Muscle of leg (tissue), 11 donors: Measurements from ENCODE around the gene USB1. TPM values are rescaled to one million over a fixed set of nuclear protein-coding genes. Genes with fewer than 3 reads are reported as not detected.

Experiments used
- DNase-seq: peaks from one replicate; pipeline ENCODE4 v3.0.0; 2013
- H3K27ac ChIP-seq: one replicate; pipeline ENCODE4 v1.5.1; 2013; ENCODE audit warnings: mild to moderate bottlenecking, low read length, control low read depth
- H3K27me3 ChIP-seq: one replicate; pipeline ENCODE4 v1.6.1; 2013; ENCODE audit warnings: low read length; ENCODE audit not compliant: control insufficient read depth, insufficient read depth
- H3K36me3 ChIP-seq: one replicate; pipeline ENCODE4 v1.6.1; 2013; ENCODE audit warnings: low read length; ENCODE audit not compliant: control insufficient read depth, insufficient read depth
- H3K4me1 ChIP-seq: one replicate; pipeline ENCODE4 v1.6.1; 2013; ENCODE audit warnings: low read length; ENCODE audit not compliant: control insufficient read depth, insufficient read depth
- H3K4me3 ChIP-seq: one replicate; pipeline ENCODE4 v1.5.1; 2013; ENCODE audit warnings: low read length, control low read depth
- H3K9me3 ChIP-seq: replicated peaks from 2 replicates; pipeline ENCODE4 v1.6.1; 2013; ENCODE audit warnings: low read depth, low read length; ENCODE audit not compliant: control insufficient read depth
- whole genome bisulfite sequencing: methylation state at CpG from one replicate; pipeline ENCODE4 v1.1.5; 2013; ENCODE audit warnings: missing lambda C conversion rate; ENCODE audit not compliant: insufficient coverage; 5-methylcytosine and 5-hydroxymethylcytosine counted together
- polyA plus RNA-seq, 8 donors: library from polyadenylated mRNA; unstranded; fragments of 120-200 nt; gene quantifications; one replicate each; pipeline versions ENCODE4 v1.2.1 to v1.2.3, GENCODE V29; 2013; ENCODE audit warnings: inconsistent platforms in 1 of 8, low replicate concordance in 1 of 8; ENCODE audit not compliant: insufficient read length in 8 of 8, insufficient read depth in 1 of 8
- total RNA-seq: library from RNA; stranded (reverse); fragments of 120-200 nt; gene quantifications from one replicate; pipeline ENCODE4 v1.2.4, GENCODE V29; 2013

Gene USB1
- total and polyA plus RNA-seq, 9 donors, result 5.0 to 18.8 (median 15.3) TPM

GRCh38 chr16:58032710-58033293 is 31.6 kb downstream of the USB1 start:
- DNase-seq, result no peak
- WGBS, result 47% methylated on average over 3 of the region's 15 CpGs
- peaks cover 5% of the 10 kb centered on the region for H3K36me3 ChIP-seq
- no peaks in the 10 kb centered on the region for H3K27me3 ChIP-seq
- H3K4me1 ChIP-seq, result peaks cover 50% of the 10 kb centered on the region
- H3K4me3 ChIP-seq, result no peak overlapping the region
- H3K27ac ChIP-seq, result no peak overlapping the region
- H3K9me3 ChIP-seq, result no peaks in the 10 kb centered on the region

GRCh38 chr16:58034128-58034685 is 33.0 kb downstream of the USB1 start:
- Histone ChIP-seq H3K27me3 (no peaks in the 10 kb centered on the region), H3K4me3 (no peak overlapping the region), H3K36me3 (peaks cover 16% of the 10 kb centered on the region), H3K9me3 (no peaks in the 10 kb centered on the region), H3K4me1 (peaks cover 36% of the 10 kb centered on the region), H3K27ac (no peak overlapping the region)
- 95% methylated on average over 9 of the region's 14 CpGs for WGBS
- DNase-seq, result no peak

GRCh38 chr16:58034774-58035173 is 33.6 kb downstream of the USB1 start:
- no peak overlapping the region for H3K4me3 ChIP-seq
- no peak overlapping the region for H3K27ac ChIP-seq
- H3K9me3 ChIP-seq, result no peaks in the 10 kb centered on the region
- no peak for DNase-seq
- H3K4me1 ChIP-seq, result peaks cover 36% of the 10 kb centered on the region
- H3K36me3 ChIP-seq, result peaks cover 20% of the 10 kb centered on the region
- no peaks in the 10 kb centered on the region for H3K27me3 ChIP-seq
- WGBS, result 39% methylated on average over 3 of the region's 11 CpGs

- WGBS, result 55% methylated on average over 14 of the region's 14 CpGs
- Histone ChIP-seq H3K27ac (no peak overlapping the region), H3K4me3 (no peak overlapping the region), H3K36me3 (peaks cover 28% of the 10 kb centered on the region), H3K27me3 (no peaks in the 10 kb centered on the region), H3K4me1 (peaks cover 36% of the 10 kb centered on the region), H3K9me3 (no peaks in the 10 kb centered on the region)
- peak; percentile 58 for DNase-seq
Measured at GRCh38 chr16:58035356-58036170, 34.4 kb downstream of the USB1 start.

- WGBS, result 86% methylated on average over 6 of the region's 6 CpGs
- no peak for DNase-seq
Measured at GRCh38 chr16:58036943-58037342, 35.7 kb downstream of the USB1 start.

GRCh38 chr16:58037365-58038057 is 36.3 kb downstream of the USB1 start:
- no peaks in the 10 kb centered on the region for H3K27me3 ChIP-seq
- H3K9me3 ChIP-seq, result no peaks in the 10 kb centered on the region
- peaks cover 24% of the 10 kb centered on the region for H3K4me1 ChIP-seq
- no peak overlapping the region for H3K4me3 ChIP-seq
- H3K27ac ChIP-seq, result no peak overlapping the region
- no peak for DNase-seq
- WGBS, result 94% methylated on average over 12 of the region's 16 CpGs
- H3K36me3 ChIP-seq, result peaks cover 44% of the 10 kb centered on the region

More at GRCh38 chr16:58036943-58037342, 35.7 kb downstream of the USB1 start:
- peaks cover 38% of the 10 kb centered on the region for H3K36me3 ChIP-seq
- H3K9me3 ChIP-seq, result no peaks in the 10 kb centered on the region
- peaks cover 26% of the 10 kb centered on the region for H3K4me1 ChIP-seq
- H3K27me3 ChIP-seq, result no peaks in the 10 kb centered on the region
- no peak overlapping the region for H3K4me3 ChIP-seq
- H3K27ac ChIP-seq, result no peak overlapping the region

- Histone ChIP-seq H3K36me3 (peaks cover 51% of the 10 kb centered on the region), H3K27me3 (no peaks in the 10 kb centered on the region), H3K27ac (no peak overlapping the region), H3K4me3 (no peak overlapping the region), H3K9me3 (no peaks in the 10 kb centered on the region), H3K4me1 (peaks cover 17% of the 10 kb centered on the region)
- no peak for DNase-seq
- 93% methylated on average over 19 of the region's 20 CpGs for WGBS
Measured at GRCh38 chr16:58038219-58038641, 37.0 kb downstream of the USB1 start.

- Histone ChIP-seq H3K4me3 (no peak overlapping the region), H3K9me3 (no peaks in the 10 kb centered on the region), H3K4me1 (peaks cover 17% of the 10 kb centered on the region), H3K27me3 (no peaks in the 10 kb centered on the region), H3K36me3 (peaks cover 65% of the 10 kb centered on the region), H3K27ac (no peak overlapping the region)
- WGBS, result 89% methylated on average over 22 of the region's 26 CpGs
- no peak for DNase-seq
Measured at GRCh38 chr16:58039829-58040495, 38.8 kb downstream of the USB1 start.

- 94% methylated on average over 12 of the region's 12 CpGs for WGBS
Measured at GRCh38 chr16:58040496-58040846, 39.3 kb downstream of the USB1 start.

More at GRCh38 chr16:58040496-58040846, 39.3 kb downstream of the USB1 start:
- H3K27me3 ChIP-seq, result no peaks in the 10 kb centered on the region
- H3K9me3 ChIP-seq, result no peaks in the 10 kb centered on the region
- DNase-seq, result no peak
- no peak overlapping the region for H3K27ac ChIP-seq
- no peak overlapping the region for H3K4me3 ChIP-seq
- H3K4me1 ChIP-seq, result peaks cover 12% of the 10 kb centered on the region
- H3K36me3 ChIP-seq, result peaks cover 65% of the 10 kb centered on the region
